ENCODE data around the gene RNF207.

Gene RNF207

GRCh38 chr1:6248932-6249738 is 43.2 kb downstream of the RNF207 start:
- no peak for DNase-seq (ENCODE audit: low read depth, low spot score)

DNA sequence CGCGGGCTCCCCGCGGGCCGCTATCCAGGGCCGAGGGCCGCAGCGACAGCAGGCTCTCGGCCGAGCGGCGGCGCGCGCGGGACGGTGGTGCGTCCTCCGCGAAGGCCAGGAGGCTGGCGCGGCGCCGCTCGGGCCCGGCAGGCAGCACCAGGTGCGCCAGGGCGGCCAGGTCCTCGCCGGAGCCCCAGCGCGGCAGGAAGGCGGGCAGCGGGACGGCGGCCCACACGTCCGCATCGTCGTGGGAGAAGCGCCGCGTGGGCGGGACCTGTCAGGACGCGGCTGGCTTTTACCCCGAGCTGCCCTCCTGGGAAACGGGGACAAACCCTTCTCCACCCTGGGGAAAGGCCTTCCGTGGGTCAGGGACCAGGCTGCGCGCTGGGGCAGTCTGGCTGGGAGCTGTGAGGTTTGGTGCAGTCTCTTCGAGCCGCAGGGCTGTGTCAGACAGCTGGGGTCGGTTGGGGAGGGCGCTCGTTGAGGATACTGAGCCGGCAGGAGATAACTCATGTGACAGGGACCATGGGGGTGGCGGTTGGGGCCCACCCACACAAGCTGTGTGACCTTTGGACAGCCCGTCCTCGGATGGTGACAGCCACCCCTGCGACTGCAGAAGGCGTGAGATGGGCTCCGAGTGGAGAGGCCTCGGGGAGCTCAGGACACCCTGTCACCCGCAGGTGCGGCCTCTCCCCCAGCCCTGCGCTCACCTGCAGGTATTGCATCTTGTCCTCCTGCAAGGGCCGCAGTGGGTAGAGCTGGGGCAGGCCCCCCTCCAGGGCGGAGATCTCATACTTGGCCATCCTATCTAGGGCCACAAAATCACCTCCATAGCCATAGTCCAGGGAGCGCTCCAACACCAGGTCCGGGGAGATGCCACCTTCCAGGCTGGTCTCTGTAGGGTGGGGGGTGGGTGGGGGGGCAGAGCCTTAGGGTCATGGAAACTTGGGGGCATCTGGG is 44.1 kb downstream of the RNF207 start:
- DNase-seq (ENCODE audit: low read depth, low spot score): no peak

GRCh38 chr1:6251233-6251632 is 45.3 kb downstream of the RNF207 start:
- DNase-seq (ENCODE audit: low read depth, low spot score): no peak

DNA sequence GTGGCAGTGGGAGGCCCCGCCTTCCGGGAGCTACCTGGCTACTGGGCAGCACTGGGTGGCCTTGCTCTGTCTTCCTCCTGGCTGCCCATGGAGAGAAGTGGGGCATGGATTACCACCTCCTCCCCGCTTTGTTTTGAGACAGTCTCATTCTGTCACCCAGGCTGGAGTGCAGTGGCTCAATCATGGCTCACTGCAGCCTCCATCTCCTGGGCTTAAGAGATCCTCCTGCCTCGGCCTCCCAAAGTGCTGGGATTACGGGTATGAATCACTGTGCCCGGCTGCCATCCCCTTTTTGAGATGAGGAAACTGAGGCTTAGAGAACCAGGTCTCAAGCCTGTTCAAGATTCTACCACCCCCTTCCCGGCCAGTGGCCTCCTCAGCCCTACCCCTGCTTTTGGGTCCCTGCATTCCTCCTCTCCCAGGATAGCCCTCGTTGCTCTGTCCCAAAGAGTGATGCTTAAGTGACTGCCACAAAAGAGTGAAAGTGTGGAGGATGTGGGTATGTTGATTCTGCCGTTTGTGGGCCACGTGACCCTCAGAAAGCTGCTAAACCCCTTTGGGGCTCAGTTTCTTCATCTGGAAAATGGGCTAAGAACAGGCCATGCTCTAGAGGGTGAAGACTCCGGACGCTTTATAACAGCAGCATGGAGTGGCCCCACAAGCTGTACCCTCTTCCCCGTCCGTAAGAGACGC is 45.9 kb downstream of the RNF207 start:
- no peak for DNase-seq (ENCODE audit: low read depth, low spot score)

DNA sequence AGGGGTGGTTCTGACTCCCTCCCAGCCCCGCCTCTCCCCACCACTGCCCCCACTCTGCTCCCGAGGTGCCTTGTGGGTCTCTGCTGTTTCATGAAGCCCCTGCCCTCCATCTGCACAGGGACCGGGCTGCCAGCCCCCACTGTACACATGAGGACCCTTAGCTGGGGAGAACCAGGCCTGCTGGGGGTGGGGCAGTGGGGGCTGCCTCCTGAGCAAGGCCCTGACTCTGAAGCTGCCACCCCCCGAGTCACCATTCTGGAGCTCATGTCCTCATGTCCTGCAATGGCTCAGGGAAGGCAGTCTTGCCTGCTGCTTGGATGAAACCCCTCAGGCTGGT is 46.4 kb downstream of the RNF207 start:
- DNase-seq (ENCODE audit: low read depth, low spot score): no peak

DNA sequence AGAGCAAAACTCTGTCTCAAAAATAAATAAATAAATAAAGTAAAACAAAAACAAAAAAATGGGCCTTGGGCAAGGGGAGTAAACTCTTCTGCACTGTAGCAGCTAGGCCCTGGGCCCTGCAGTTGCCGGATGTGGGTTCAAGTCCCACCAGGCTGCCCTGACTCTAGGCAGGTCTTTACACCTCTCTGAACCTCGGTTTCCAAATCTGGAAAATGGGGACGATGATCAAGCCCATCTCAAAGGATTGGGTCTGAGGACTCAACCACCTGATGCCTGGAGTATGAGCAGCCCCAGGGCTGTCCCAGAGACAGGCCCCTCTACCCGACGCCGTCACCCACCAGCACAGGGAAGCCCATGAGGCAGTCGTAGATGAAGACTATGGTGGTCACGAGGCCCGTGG is 47.5 kb downstream of the RNF207 start:
- DNase-seq (ENCODE audit: low read depth, low spot score): no peak

- no peak for DNase-seq (ENCODE audit: low read depth, low spot score)
These were observed 48.8 kb downstream of the RNF207 start for GRCh38 chr1:6254691-6255090.

GRCh38 chr1:6256645-6257044 is 50.7 kb downstream of the RNF207 start:
- DNase-seq (ENCODE audit: low read depth, low spot score): no peak

DNA sequence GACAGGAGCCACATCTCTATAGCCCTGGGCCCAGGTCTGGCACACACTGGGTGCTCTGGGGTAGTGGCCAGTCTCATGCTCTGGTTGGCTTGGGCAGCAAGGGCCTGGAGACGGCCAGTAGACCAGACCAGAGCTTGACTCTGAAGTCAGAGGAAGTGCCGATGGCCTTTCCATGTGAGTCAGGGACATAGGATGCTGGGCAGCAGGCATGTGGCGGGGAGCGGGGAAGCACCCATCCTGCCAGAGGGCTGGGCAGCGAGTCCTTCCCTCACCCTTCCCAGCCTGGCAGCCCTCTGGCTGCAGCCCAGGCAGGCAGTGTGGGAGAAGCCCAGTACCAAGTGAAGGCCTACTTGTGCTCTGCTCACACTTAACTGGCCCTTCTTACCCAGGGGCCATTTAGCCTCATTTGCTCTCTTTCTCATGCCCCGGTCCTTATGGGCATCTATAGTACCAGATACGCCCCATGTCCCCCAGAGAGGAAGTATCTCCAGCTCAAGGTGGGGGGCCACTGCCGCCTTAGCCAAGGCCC is 51.7 kb downstream of the RNF207 start:
- no peak for DNase-seq (ENCODE audit: low read depth, low spot score)

DNA sequence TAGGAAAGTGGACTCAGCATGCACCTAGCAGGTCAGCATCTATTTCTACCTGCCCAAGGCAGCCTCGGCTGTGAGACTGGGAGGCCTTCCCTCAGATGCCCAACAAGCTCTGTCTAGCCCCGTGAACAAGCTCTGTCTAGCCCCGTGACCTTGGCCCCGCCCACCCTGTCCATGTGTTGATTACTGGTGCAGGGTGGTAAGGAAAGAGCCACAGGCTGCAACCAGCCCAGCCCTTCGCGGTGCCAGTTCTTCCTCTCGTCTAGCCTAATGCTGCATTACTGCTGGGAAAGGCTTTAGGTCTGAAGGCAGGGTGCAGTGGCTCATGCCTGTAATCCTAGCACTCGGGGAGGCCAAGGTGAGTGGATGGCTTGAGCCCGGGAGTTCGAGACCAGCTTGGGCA is 52.8 kb downstream of the RNF207 start:
- no peak for DNase-seq (ENCODE audit: low read depth, low spot score)

GRCh38 chr1:6259491-6260362 is 53.8 kb downstream of the RNF207 start:
- DNase-seq (ENCODE audit: low read depth, low spot score): no peak

DNA sequence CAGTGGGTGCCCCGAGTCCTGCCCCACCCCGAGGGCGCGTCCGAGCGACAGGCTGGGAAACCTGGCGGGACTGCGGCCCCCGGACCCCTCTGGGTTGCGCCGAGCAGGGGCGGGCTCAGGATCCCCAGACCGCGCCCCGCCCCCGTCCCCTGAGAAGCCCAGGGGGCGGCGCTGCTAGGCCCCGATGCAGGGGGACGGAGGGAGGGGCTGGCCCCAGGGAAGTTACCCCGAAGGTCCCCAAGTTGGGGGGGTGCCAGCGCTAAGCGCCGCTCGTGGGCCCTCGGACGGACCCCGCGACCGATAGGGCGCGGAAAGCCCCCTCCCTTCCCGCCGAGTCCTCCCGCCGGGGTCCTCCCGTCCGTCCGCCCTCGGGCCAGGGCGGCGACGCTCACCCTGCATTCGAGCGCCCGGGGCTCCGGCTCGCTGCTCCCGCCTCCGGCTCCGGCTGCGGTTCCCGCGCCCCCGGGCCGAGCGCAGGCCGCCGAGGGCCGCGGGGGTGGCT is 54.6 kb downstream of the RNF207 start:
- DNase-seq (ENCODE audit: low read depth, low spot score): no peak

DNA sequence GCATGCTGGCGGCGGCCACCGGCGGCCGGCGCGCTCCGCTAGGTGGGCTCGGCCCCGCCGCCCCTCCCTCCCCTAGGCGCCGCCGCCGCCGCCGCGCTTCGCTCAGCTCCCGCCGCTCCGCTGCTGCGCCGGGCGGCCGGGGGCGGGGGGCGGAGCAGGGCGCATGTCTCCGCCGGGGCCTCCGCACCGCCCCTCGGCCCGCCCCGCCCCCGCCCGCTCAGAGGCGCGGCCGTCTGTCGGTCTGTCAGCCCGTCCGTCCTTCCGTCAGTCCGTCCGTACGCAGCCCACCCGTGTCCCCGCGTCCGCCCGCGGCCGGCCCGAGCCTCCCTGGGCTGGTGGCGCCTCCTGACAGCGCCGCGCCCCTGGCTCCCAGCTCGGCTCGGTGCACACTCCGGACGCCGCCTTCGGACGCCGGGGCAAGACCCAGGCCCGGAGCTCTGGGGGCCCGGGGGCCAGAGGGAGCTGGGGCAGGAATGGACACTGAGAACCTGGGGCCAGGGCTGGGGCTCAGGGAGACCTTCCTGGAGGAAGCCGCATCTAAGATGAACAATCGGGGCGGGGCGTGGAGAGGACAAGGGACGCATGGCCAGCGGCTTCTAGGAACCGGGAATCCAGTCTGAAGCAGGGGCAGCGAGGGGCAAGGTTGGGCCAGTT is 55.2 kb downstream of the RNF207 start, which contains the start of gene GPR153:
Gene GPR153 (minus strand): TSS at position 138 of the 654 bp plus-strand sequence. CDS start 6,193 bp downstream, outside the sequence.
- DNase-seq (ENCODE audit: low read depth, low spot score): no peak

DNA sequence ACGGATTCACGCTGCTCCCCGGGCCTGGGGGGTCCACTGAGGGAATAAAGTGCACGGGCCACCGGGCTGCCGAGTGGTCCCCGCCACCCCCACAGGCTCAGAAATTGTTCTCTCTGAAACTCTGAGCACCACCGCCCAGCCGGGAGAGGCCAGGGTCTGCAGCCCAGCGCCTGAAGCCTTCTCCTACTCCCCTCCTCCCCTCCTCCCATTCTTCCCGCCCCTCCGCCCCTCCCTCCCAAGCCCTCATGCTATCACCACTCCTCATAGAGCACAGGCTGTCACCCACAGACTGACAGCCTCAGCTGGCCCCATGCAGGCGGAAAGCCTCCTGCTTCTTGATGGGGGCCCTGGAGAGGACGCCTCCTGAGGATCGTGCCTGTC is 55.7 kb downstream of the RNF207 start:
- DNase-seq (ENCODE audit: low read depth, low spot score): no peak

- no peak for DNase-seq (ENCODE audit: low read depth, low spot score)
These were observed 56.9 kb downstream of the RNF207 start for GRCh38 chr1:6262555-6263420.

DNA sequence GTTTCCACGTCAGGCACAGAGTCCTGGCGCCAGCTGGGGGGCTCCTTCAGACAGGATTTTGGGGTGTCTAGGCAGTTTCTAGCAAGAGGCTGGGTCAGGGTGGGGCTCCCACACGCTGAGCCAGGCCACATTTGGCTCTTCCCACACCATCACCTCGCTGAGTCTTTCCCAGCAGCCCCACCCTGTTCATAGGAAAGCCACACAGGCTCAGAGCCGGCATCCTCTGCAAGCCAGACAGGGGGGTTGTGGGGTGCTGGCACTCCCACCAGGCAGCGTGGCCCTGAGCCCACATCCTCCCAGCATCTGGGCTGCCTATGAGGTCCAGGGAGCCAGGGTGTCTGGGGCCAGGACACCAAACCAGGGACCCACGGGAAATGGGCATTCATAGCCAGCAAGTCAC is 57.8 kb downstream of the RNF207 start:
- DNase-seq (ENCODE audit: low read depth, low spot score): no peak

- no peak for DNase-seq (ENCODE audit: low read depth, low spot score)
These were observed 59.2 kb downstream of the RNF207 start for GRCh38 chr1:6265151-6265550.

DNA sequence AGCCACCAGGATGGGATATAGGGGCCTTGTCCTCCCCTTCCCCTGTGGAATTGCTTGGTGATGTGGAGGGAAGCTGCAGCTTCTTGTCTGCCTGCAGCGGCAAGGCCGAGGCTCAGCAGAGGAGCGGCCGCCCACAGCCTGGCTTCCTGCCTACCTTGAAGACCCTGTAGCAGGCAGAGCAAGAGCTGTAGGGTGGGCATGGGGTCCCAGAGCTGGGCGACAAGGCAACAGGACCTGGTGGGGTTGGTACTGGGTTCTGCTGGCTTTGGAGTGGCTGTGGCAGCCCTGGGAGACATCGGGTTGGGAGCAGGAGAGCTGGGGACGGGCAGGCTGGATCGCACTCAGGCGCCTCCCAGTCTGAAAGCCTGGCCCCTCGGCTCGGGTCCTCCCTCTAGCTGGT is 60.7 kb downstream of the RNF207 start:
- DNase-seq (ENCODE audit: low read depth, low spot score): no peak

- DNase-seq (ENCODE audit: low read depth, low spot score): no peak
These were observed 61.9 kb downstream of the RNF207 start for GRCh38 chr1:6267686-6268322.
